Psoas muscle (tissue), 8 donors: ENCODE data around the gene SLC2A14. TPM values are rescaled to one million over a fixed set of nuclear protein-coding genes. Genes with fewer than 3 reads are reported as not detected.
"Not testable (repeated sequence)": the region's sequence is repeated elsewhere in the genome, so short reads cannot be mapped to it uniquely, and the experiment has no call there.

ENCODE experiments used
- ATAC-seq, 4 donors: fragments of 200-7000 bp; cut with Tn5 transposase; one replicate each; pipeline ENCODE4 v1.9.1; 2020; ENCODE audit warnings: moderate library complexity in 3 of 4, mild to moderate bottlenecking in 2 of 4
- DNase-seq, 2 donors: peaks; one replicate each; pipeline ENCODE4 v3.0.0-alpha.2; 2020
- H3K27ac ChIP-seq: fragments of 200-600 bp; one replicate; pipeline ENCODE4 v1.8.0; 2022
- H3K27me3 ChIP-seq, 3 donors: fragments of 200-600 bp in 1 of 3; one replicate each; pipeline versions ENCODE4 v1.6.1 to v1.8.0; 2013 to 2022; ENCODE audit warnings: low read length in 2 of 3, mild to moderate bottlenecking in 2 of 3, moderate library complexity in 1 of 3; ENCODE audit not compliant: insufficient read depth in 3 of 3
- H3K36me3 ChIP-seq, 2 donors: fragments of 200-600 bp in 1 of 2; one replicate each; pipeline versions ENCODE4 v1.6.1 to v1.8.0; 2013 to 2022; ENCODE audit warnings: low read depth in 1 of 2, mild to moderate bottlenecking in 1 of 2, moderate library complexity in 1 of 2; ENCODE audit not compliant: insufficient read depth in 1 of 2
- H3K4me1 ChIP-seq: fragments of 200-600 bp; one replicate; pipeline ENCODE4 v1.8.0; 2022
- H3K4me3 ChIP-seq: fragments of 200-600 bp; one replicate; pipeline ENCODE4 v1.8.0; 2022; ENCODE audit warnings: mild to moderate bottlenecking
- H3K9me3 ChIP-seq: fragments of 200-600 bp; one replicate; pipeline ENCODE4 v1.8.0; 2022
- CTCF ChIP-seq: fragments of 200-600 bp; IDR thresholded peaks from one replicate; pipeline ENCODE4 v1.8.0; 2022; ENCODE audit warnings: antibody characterized with exemption
- WGBS, 3 donors: extraction: QIAGEN DNeasy Blood & Tissue Kit; methylation state at CpG; one replicate each; pipeline versions ENCODE4 v1.1.6 to v1.1.7; 2013; 5-methylcytosine and 5-hydroxymethylcytosine counted together
- intact Hi-C, 2 donors: fragments of 100-400 bp; cut with DNase I; formaldehyde crosslinking; loops; one replicate each; pipeline versions ENCODE4 v1.11.0 to v1.14.2; 2022
- polyA plus RNA-seq, 3 donors: library from polyadenylated mRNA; stranded (reverse); fragments of 200-250 nt; gene quantifications; one replicate each; pipeline ENCODE4 v1.2.3, GENCODE V29; 2013
- total RNA-seq, 4 donors: library from RNA; stranded (reverse); fragmentation: NEBNext Ultra II Directional in 2 of 4; extraction: Animal tissue kit (Norgen Biotek cat#: 25700) in 2 of 4; gene quantifications; one replicate each; pipeline versions ENCODE4 v1.2.1 to v1.2.4, GENCODE V29; 2021 to 2023
- donor health status: healthy with polysubstance abuse.
- donor health status: DM: no; HTN: no; CAD: no; lungs with moderate emphysema.
- donor health status: Bipolar disorder and iron deficiency.
- donor health status: healthy.
- donor health status: DM: yes; HTN: yes; CAD: no.
- donor health status: DM: no; HTN: no; CAD: no.
- donor health status: DM: no; HTN: no; CAD: no.
- donor health status: DM: yes; HTN: yes; CAD: no.

Gene SLC2A14
- total and polyA plus RNA-seq, 7 donors: 0.03 to 0.37 (median 0.21) TPM; not detected in 1

DNA sequence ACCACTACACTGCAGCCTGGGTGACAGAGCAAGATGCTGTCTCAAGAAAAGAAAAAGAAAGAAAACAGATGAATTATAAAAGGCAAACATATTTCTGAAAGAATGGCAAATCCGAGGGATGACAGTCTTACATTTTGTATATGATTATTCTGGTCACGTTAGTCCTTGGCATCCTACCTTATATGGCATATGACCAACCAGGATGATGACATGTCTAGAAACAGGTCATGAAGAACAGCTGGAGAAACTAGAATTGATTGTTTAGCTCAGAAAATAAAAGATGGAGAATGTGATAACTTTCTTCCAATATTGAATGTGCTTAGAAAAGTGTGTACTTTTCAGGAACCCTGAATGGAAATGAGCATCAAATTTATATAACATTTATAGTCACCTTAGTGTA, 19.2 kb downstream of the SLC2A14 start:
- WGBS, 3 donors: 46 to 52% (median 49%) methylated on average over 2 of the region's 2 CpGs
- H3K4me3 ChIP-seq: no peak overlapping the region
- H3K27me3 ChIP-seq: no peaks in the 10 kb centered on the region
- DNase-seq (no peak), ATAC-seq (no peak)
- no peaks in the 10 kb centered on the region for H3K4me1 ChIP-seq
- intact Hi-C loops: no loop called here
- H3K9me3 ChIP-seq: no peaks in the 10 kb centered on the region
- no peaks in the 10 kb centered on the region for H3K36me3 ChIP-seq
- no peak for TF ChIP-seq CTCF
- H3K27ac ChIP-seq: no peak overlapping the region

DNA sequence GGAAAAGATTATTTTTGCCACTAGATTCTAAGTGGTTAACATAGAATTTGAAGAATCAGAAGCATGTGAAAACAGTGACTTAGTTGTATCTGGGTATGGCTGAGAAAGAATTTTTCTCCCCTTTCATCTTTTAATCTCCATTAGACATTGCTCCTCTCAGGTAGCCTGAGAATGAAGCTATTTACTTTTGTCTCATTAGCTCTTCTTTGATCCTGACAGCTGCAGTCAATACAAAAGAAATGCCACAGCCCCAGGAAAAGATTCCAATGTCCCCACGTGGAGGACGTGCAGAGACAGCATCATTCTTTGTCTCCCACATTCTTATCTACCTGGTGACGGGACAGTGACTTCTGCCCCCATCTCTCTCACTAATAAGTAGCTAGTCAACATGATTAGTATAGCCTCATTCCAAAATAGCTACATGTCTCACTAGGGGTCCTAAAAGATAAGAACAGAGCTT, 21.1 kb downstream of the SLC2A14 start:
- H3K4me1 ChIP-seq, intact Hi-C loops, H3K4me3 ChIP-seq, H3K27ac ChIP-seq, H3K36me3 ChIP-seq, H3K27me3 ChIP-seq, ATAC-seq, DNase-seq, H3K9me3 ChIP-seq: not testable (repeated sequence)
- 27 to 35% (median 33%) methylated on average over 3 of the region's 3 CpGs for WGBS, 3 donors

DNA sequence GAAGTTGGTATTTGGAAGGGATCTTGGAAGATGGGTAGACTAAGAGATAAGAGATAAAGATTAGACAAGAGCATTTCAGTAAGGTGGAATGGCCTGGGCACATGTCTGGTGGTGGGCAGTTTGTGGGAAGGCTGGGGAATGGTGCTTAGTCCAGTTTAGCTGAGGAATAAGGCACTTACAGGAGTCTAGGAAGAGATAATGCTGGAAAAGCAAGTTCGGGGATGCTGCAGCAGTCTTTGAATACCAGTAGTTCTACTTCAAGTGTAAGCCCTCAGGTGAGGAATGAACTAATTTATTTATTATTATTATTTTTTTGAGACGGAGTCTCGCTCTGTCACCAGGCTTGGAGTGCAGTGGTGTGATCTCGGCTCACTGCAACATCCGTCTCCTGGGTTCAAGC, 22.6 kb downstream of the SLC2A14 start:
- H3K4me1 ChIP-seq, DNase-seq, H3K27ac ChIP-seq, intact Hi-C loops, H3K27me3 ChIP-seq, H3K36me3 ChIP-seq, ATAC-seq, H3K4me3 ChIP-seq, H3K9me3 ChIP-seq: not testable (repeated sequence)
- 95 to 98% (median 96%) methylated on average over 5 of the region's 5 CpGs for WGBS, 3 donors

- WGBS, 3 donors: 13 to 24% (median 14%) methylated on average over 2 of the region's 2 CpGs
- H3K27me3 ChIP-seq, H3K36me3 ChIP-seq, intact Hi-C loops, H3K4me3 ChIP-seq, H3K9me3 ChIP-seq, DNase-seq, H3K27ac ChIP-seq, H3K4me1 ChIP-seq, ATAC-seq: not testable (repeated sequence)
Measured at GRCh38 chr12:7848098-7848422, 24.7 kb downstream of the SLC2A14 start.

DNA sequence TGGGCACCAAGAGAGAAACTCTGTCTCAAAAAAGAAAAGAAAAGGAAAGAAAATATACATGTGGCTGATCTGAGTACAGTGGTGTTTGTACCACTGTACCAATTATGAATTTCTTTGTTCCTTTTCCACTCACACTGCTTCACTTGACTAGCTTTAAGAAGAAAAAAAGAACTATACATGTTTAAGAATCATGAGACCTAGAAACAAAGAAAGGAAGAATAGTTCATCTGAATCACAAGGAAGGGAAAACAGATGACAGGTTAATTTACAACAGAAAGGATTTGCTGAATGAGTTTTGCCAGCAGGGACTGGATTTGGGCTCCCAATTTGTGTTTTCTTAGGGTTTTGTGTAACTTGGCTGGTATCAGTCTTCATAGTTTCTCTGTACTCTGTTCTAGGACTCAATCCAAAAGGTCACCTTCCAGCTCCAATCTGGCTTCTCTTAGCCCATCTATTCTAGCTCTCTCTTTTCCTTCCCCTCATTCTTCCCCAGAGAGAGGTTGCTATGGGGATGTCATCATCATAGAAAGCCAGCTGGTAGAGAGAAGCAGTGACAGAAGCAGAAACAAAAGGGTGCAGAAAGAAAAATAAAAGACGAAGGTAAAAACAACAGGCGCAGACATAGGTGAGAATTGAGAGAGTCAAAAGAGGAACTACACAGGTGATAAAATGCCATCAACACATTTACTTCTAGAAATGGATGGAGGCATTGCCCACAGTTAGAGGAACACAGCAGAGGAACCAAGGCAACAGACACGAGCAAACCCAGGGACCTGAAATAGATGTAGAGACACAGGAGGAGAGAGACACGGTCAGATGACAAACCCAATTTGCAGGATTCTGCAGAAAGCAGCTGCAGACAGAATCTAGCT, 25.3 kb downstream of the SLC2A14 start:
- H3K9me3 ChIP-seq, ATAC-seq, intact Hi-C loops, H3K27me3 ChIP-seq, H3K36me3 ChIP-seq, H3K4me1 ChIP-seq, H3K4me3 ChIP-seq, DNase-seq, H3K27ac ChIP-seq: not testable (repeated sequence)
- WGBS, 3 donors: 32 to 44% (median 42%) methylated on average over 2 of the region's 4 CpGs

GRCh38 chr12:7844116-7844515, 28.6 kb downstream of the SLC2A14 start:
- ATAC-seq (no peak), DNase-seq (no peak)
- H3K4me1 ChIP-seq: no peaks in the 10 kb centered on the region
- no peak overlapping the region for H3K4me3 ChIP-seq
- intact Hi-C loops: no loop called here
- H3K27me3 ChIP-seq: peaks cover 0 to 11% (median 0%) of the 10 kb centered on the region in 3 donors
- no peak overlapping the region for H3K27ac ChIP-seq
- WGBS, 3 donors: 66 to 88% (median 82%) methylated on average over 5 of the region's 5 CpGs
- H3K36me3 ChIP-seq: no peaks in the 10 kb centered on the region
- no peak for TF ChIP-seq CTCF
- H3K9me3 ChIP-seq: no peaks in the 10 kb centered on the region

GRCh38 chr12:7843583-7843982, 29.1 kb downstream of the SLC2A14 start:
- ATAC-seq, H3K27ac ChIP-seq, H3K4me1 ChIP-seq, H3K4me3 ChIP-seq, H3K36me3 ChIP-seq, DNase-seq, intact Hi-C loops, H3K9me3 ChIP-seq: not testable (repeated sequence)
- peaks cover 0 to 11% (median 0%) of the 10 kb centered on the region in 3 donors for H3K27me3 ChIP-seq
- WGBS, 3 donors: 27 to 41% (median 34%) methylated on average over 3 of the region's 9 CpGs

DNA sequence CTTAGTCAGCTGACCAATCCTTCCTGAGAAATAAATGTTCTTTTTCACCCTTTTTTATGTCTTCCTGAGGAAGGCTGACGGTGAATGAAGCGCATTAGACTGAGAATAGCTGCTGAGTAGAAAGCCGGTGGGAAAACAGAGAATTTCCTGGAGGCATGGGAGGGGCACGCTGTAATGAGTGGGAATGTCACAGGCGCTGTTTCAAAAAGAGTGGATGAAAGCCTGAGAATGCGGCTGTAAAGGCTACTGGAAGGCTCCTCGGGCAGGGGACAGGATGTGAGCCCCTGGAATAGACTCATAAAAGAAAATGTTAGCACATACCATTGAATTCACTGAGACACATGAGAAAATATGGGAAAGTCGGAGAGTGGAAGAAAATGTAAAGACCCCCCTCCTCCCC, 29.6 kb downstream of the SLC2A14 start:
- peaks cover 0 to 11% (median 0%) of the 10 kb centered on the region in 3 donors for H3K27me3 ChIP-seq
- H3K4me3 ChIP-seq, intact Hi-C loops, ATAC-seq, H3K4me1 ChIP-seq, H3K36me3 ChIP-seq, H3K27ac ChIP-seq, DNase-seq, H3K9me3 ChIP-seq: not testable (repeated sequence)
- WGBS, 3 donors: 10 to 16% (median 11%) methylated on average over 4 to 5 of the region's 8 CpGs

DNA sequence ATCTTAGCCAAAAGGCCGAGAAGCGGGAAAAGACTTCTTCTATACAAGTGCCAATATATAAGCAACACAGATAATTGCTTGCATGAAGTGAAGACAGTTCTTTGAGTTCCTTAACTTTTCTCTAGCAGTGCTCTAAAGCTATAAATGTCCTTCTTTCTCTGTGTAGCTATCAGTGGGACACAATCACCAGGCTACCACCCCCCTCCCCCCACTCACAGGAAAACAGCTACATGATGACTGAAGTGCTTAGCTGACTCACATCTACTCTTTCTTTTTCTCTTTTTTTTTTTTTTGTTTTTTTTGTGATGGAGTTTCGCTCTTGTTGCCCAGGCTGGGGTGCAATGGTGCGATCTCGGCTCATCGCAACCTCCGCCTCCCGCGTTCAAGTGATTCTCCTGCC, 30.3 kb downstream of the SLC2A14 start:
- H3K4me3 ChIP-seq, DNase-seq, intact Hi-C loops, H3K36me3 ChIP-seq, H3K4me1 ChIP-seq, H3K27ac ChIP-seq, H3K9me3 ChIP-seq, ATAC-seq: not testable (repeated sequence)
- 87 to 93% (median 92%) methylated on average over 9 of the region's 9 CpGs for WGBS, 3 donors
- peaks cover 0 to 11% (median 0%) of the 10 kb centered on the region in 3 donors for H3K27me3 ChIP-seq
